Cerebellar nuclear complex (tissue), 1 donor: ENCODE measurements around the gene CISD2.
"Not testable (repeated sequence)": the region's sequence is repeated elsewhere in the genome, so short reads cannot be mapped to it uniquely, and the experiment has no call there.

Experiments used
- DNase-seq, 2 experiments: peaks; one replicate each; lab custom pipeline; 2025; lab: John Stamatoyannopoulos, UW

The CISD2 gene

DNA sequence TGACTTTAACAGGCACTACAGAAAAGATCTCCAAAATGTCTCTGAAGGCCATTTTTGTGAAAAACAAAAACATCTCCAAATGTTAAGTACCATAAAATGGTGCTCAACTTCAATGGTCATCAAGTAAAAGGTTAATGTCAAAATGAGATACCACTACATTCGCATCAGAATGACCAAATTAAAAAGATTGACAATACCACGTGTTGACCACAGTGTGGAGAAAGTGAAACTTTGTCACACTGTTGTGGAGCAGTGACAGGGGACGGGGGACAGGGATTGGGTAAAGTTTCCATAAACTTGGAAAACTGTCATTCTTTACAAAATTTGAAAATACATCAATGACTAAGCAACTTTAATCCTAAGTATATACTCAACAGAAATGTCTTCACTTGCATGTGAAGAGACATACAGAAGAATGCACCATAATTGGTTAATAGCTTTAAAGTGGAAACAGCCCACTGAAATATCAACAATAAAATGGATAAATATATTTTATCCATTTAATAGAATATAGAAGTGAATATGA, 19.1 kb upstream of the CISD2 start:
- no peak for DNase-seq

DNA sequence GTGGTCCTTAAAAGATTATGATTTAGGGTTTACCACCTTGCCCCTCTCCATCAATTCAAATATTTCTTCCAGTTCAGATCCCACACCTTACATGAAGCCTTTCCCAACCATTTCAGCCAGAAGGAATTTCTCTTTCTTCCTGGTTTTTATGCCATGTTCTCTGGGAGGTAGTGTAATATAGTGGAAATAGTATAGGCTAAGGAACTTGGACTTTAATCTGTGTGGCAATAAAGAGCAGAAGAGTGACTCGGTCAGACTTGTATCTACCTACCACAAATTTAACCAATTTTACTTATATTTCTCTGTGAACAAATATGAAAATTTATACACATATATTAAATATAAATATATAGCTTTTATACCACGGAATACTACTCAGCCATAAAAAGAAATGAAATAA, 18.4 kb upstream of the CISD2 start:
- no peak for DNase-seq

DNA sequence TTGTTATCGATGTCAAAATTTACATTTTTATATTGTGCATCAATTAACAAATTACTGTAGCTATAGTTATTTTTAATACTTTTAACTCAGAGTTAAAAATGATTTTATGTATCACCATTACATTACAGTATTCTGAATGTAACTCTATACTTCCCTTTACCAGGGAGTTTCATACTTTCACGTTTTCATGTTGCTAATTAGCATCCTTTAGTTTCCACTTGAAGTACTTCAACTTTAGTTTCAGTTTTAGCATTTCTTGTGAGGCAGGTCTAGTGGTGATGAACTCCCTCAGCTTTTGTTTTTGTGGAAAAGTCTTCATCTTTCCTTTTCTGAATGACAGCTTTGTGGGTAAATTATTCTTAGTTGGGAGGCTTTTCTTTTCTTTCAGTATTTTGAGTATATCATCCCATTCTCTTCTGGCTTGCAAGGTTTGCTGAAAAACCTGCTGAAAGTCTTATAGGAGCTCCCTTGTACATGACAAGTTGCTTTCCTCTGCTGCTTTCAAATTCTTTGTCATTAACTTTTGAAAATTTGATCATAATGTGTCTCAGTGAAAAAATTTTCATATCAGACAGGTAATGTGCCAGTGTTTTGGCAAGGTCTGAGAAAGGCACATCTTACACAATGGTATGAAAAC, 9.8 kb upstream of the CISD2 start:
- DNase-seq = no peak

DNA sequence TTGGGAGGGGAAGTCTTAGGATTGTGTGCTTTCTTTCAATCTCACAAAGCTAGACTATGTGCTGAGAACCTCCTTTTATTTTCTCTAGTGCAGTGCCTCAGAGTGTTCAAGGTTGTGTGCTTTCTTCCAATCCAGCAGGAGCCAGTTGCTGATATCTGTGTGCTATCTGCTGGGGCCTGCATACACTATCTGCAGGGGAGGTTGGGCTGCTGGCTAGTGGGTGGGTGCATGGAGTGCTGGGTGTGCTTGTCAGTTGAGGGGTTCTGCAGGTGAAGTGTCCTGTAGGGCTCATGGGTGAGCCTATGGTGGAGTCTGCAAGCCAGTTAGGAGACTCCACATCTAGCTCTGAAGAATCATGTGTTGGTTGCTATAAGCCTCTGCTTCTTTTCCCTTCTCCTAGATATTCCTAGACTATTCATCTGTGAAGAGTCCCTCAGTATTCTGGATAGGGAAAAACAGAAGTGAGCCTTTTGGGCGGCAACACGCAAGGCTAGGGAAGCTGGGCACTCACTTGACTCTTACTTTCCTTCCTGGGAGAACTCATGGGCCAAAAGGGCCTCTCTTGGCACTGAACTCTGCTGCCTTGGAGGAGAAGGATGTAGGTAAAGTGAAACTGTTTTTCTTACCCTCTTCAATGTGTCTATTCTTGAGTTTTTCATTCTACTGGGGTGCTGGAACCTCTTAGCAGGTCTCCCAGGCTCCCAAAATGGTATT, 8.0 kb upstream of the CISD2 start:
- no peak for DNase-seq

DNA sequence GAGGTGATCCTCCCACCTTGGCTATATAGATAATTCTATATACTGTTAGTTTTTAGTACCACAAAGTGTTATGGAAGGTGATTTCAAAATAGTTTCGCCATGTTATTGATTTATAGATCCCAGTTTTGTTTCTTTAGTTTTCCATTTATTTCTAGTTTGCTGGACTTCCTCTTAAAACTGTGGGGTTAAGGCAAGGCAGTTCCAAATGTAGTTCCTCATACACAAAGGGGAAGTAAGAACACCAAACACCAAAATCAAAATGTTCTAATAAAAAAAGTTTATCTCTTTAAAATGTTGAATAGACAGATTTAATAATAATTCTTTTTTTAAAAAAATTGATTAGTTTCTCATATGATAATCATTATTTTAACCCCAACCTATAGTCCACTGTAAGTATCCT, 6.8 kb upstream of the CISD2 start:
- DNase-seq = no peak

DNA sequence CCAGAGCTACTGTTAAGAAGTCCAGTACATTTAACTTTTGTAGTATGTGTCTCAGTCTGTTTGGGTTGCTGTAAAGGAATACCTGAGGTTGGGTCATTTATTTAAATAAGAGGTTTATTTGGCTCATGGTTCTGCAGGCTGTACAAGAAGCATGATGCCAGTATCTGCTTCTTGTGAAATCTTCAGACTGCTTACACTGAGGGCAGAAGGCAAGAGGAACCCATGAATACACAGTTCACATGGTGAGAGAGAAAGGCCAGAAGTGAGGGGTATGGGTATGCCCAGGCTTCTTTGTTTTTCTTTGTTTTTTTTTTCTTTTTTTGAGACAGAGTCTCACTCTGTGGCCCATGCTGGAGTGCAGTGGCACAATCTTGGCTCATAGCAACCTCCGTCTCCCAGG, 6.0 kb upstream of the CISD2 start:
- DNase-seq = no peak

DNA sequence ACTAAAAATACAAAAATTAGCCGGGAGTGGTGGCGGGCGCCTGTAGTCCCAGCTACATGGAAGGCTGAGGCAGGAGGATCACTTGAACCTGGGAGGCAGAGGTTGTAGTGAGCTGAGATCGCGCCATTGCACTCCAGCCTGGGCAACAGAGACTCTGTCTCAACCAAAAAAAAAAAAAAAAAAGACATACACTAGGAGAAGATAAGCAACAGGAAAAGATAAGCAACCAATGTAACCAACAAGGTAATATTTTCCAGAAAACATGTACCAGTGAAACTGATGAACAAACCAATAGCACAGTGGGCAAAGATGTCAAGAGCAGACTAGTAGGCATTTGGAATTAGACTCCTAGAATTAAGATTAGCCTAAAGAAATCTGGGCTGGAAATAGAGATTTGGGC, 3.5 kb upstream of the CISD2 start:
- not testable (repeated sequence) for DNase-seq

DNA sequence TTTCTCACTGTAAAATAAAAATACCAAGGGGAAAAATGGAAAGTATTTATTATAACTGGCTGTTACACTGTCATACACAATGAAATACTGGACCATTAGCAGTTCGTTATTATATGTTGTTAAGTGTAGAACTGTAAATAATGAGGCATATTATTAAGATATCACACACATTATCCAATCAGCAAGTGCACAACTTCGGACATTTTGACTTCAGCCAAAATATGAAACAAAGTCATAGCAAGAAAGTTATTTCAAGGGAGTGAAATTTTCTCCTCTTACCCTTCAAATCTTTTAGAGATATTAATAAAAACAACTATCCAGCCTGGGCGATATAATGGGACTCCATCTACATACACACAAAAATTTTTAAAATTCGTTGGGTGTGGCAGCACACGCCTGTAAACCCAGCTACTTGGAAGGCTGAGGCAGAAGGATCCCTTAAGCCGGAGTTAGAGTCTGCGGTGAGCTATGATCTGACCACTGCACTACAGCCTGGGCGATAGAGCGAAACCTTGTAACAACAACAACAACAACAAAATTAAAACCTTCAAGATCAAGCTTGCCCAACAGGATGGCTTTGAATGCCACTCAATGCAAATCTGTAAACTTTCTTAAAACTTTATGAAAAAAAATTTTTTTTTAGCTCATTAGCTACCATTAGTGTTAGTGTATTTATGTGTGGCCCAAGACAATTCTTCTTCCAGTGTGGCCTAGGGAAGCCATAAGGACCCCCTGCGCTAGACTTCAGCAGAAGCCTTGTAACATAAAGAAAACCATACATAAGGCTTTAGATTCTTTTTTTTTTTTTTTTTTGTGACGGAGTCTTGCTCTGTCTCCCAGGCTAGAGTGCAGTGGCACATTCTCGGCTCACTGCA, 1.3 kb upstream of the CISD2 start:
- DNase-seq = no peak

DNA sequence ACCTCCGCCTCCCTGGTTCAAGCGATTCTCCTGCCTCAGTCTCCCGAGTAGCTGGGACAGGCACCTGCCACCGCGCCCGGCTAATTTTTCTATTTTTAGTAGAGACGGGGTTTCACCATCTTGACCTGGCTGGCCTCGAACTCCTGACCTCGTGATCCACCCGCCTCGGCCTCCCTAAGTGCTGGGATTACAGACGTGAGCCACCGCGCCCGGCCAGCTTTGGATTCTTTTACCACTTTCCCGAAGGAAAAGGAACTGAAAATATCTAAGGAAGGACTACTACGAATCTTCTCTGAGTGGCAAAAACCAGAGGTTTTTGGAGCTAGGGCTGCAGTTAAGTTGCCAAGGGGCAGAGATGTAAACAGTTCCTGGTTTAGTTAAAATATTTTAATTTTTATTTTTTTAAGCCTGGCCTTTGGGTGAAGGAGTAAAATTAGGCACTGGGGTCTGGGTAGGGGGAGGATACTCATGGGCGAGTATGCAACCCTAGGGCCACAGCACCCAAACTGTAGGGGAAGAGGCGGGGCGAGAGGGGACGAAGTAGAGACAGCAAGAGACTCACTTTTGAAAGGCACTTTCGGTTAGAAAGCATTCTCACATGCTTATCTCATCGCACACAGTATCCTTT, 525 bp upstream of the CISD2 start:
- DNase-seq = peak in 1 of 2 experiments; percentile 61

DNA sequence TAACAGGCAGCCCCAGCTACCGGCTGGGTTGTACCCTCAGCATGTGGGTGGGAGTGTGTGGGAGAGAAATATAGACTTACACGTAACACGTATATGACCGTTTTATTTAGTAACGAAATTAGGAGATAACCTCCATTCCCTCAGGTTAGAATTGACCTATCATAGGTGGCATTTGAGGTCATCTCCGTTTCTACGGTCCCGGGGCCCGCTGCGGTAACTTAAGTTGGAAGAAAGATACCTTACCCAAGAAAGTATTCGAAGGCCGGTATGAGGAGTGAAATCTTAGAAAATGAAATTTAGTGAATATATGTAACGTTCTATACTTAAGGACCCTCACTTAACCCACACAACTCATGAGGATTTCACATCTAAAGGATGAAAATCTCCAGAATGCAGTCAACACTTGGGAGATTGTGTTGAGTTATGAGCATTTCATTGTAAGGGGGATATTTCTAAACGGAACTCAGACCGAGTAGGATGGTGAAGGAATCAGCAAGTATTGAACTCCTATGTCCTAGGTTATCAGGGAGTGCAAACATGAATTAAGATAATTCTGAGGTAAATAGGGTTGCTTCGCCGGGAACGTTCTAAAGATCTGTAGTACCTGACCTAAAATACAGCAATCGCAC, 891 bp downstream of the CISD2 start:
- peak in 1 of 2 experiments; percentile 49 for DNase-seq

DNA sequence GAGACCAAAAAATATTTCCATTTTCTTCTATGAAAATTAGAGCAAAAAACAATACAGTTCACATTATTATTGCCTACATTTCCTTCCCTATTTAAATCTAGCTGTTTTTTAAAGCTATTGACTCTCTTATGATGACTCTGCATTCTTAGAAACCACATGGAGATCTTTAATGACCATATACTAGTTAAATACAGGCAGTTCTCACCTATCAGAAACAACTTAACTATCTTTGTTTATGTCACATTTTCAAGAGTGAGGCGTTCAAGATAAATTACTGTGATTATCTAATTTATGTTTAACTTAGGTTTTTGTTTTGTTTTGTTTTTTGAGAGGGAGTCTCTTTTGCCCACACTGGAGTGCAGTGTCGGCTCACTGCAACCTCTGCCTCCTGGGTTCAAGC, 3.0 kb downstream of the CISD2 start:
- no peak for DNase-seq

DNA sequence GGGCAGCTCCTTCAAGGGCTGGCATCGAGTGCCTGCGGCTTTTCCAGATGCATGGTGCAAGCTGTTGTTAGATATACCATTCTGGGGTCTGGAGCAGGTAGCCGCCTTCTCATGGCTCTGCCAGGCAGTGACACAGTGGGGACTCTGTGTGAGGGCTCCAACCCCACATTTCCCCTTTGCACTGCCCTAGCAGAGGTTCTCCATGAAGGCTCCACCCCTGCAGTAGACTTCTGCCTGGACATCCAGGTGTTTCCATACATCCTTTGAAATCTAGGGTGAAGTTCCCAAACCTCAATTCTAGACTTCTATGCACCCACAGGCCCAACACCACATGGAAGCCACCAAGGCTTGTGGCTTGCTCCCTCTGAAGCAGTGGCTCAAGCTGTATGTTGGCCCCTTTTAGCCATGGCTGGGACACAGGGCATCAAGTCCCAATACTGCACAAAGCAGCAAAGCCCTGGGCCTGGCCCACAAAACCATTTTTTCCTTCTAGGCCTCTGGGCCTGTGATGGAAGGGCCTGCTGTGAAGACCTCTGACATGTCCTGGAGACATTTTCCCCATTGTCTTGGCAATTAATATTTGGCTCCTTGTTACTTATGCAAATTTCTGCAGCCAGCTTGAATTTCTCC, 8.8 kb downstream of the CISD2 start:
- DNase-seq = not testable (repeated sequence)

DNA sequence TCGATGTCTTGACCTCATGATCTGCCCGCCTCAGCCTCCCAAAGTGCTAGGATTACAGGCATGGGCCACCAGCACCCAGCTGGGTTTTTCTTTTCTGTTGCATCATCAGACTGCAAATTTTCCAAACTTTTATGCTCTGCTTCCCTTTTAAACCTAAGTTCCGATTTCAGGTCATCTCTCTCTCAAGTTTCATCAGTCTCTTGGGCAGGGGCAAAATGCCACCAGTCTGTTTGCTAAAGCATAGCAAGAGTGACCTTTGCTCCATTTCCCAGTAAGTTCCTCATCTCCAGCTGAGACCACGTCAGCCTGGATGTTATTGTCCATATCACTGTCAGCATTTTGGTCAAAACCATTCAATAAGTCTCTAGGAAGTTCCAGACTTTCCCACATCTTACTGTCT, 9.6 kb downstream of the CISD2 start:
- not testable (repeated sequence) for DNase-seq

DNA sequence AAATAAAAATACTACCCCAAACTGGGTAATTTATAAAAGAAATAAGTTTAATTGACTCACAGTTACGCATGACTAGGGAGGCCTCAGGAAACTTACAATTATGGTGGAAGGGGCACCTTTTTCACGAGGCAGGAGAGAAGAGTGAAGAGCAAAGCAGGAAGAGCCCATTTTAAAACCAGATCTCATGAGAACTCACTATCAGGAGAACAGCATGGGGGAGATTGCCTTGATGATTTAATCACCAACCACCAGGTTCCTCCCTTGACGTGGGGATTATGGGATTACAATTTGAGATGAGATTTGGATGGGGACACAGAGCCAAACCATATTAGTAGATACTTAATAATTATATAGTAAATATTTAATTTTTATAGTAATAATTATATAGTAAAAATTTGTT, 10.1 kb downstream of the CISD2 start:
- DNase-seq = no peak

DNA sequence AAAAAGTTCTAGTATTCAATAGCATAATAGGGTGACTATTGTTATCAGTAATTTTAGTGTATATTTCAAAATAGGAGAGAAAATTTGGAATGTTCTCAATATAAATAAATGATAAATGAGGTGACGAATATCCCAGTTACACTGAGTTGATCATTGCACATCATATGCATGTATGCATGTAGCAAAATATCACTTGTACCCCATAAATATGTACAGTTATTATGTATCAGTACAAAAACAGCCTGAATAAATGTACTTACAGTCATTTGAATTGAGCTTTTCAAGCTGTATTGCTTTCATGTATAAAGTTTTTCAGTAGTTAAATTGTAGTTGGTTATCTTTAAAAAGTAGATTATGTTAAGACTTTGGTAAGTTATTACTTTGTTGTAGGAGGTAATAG, 12.6 kb downstream of the CISD2 start:
- DNase-seq = no peak

DNA sequence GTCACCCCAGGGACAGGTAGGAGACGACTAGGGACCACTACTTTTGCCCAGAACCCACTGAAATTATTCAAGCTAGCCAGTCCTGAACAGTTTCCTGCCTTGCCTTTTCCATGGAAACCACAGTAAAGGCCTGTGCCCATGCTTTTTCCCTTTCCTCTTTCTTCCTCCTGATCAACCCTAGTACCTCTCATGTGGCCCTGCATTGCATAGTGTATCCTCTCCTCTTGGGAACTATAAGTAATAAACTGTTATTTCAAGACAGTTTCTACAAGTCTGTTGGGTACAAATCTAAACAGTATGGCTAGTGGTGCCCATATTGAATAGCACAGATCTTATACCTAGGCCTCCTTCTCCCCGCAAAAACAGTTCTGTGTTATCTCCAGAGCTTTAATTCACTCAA, 14.5 kb downstream of the CISD2 start:
- DNase-seq = no peak

DNA sequence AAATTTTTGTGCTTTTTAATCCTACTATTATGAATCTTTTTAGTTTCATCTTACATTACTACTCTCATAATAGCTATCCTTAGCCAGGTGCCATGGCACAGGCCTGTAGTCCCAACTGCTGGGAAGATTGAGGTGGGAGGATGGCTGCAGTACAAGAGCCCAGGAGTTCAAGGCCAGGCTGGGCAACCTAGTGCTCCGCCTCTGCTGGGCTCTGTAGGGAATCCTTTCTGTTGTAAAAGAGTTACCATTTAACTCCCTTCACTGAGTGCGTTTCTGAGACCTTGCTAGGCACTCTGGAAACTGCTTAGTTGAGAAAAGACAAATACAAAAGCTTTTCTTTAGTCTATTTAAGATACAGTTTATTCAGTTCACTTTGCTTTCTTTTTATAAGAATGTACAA, 19.8 kb downstream of the CISD2 start:
- DNase-seq = not testable (repeated sequence)

DNA sequence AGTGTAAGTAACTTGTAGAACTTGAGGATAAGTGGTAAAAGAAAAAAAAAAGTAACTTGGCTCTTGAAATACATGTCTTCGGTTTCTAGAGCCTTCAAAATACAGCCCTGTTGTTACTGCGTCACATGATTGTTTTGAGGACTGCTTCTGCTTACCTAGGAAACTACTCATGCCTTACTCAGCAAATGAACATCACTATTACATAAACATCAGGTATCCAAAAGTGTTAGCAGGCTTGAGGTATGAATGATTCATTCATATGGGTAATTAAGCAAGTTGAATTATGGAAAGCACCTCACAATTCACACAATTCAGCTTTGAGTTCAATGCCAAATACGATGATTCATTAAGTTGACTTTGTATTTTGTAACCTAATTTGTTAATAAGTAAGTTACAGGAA, 21.1 kb downstream of the CISD2 start:
- not testable (repeated sequence) for DNase-seq

DNA sequence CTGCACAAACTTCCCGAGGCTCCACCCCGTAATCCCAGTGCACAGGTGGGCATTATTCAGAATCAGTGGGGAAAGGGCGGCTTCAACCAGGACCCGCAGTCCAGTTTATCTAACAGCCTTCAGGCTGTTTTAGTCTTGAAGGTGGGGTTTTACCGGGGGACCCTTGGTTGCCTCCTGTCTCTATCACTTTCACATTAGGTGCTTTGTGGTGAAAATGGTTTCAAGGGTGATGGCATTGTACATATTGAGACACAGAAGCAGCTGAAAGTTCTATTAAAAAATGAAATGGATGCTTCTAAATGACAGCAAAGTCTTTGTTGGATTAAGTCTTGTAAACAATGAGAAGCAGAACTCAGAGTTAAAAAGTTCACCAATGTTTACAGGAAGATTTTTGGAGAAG, 27.8 kb downstream of the CISD2 start:
- DNase-seq = not testable (repeated sequence)

DNA sequence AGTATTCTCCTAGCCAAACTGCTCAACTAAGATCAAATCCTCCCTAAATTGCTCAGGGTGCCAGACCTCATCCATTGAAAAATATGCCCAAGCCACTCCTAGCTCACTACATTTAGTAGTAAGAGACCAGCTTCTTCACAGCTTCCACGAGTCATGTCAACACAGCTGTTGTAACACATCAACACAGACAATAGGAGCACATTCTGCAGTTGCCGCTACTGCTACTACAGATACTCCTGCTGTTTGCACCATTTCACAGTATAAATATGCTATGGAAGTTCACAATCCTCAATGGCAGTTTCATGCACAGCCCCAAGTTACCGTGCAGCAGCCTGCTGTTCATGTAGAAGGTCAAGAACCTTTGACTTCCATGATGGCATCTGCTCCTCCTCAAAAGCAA, 28.8 kb downstream of the CISD2 start:
- DNase-seq = not testable (repeated sequence)

DNA sequence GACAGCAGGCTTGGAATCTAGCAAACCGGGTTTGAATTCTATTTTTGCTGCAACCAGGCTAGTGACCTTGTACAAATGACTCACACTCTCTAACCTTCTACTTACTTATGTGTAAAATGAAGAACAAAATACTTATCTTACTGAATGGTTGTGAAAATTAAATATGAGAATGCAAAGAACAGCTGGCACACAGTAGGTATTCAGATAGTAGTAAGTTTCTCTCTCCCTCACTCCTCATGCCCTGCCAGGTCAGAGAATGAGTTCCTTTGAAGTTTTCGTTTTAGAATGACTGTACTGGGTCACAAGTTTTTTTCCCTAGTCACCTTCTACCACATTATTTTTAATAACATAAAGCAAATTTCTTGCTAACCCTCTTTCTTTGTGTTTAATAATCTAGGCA, 33.0 kb downstream of the CISD2 start:
- DNase-seq = no peak
